ENCODE data around the gene HTRA3. TPM values are rescaled to one million over a fixed set of nuclear protein-coding genes. Genes with fewer than 3 reads are reported as not detected.

HTRA3 gene
- total RNA-seq, 2 experiments from 2014 or later: not detected

DNA sequence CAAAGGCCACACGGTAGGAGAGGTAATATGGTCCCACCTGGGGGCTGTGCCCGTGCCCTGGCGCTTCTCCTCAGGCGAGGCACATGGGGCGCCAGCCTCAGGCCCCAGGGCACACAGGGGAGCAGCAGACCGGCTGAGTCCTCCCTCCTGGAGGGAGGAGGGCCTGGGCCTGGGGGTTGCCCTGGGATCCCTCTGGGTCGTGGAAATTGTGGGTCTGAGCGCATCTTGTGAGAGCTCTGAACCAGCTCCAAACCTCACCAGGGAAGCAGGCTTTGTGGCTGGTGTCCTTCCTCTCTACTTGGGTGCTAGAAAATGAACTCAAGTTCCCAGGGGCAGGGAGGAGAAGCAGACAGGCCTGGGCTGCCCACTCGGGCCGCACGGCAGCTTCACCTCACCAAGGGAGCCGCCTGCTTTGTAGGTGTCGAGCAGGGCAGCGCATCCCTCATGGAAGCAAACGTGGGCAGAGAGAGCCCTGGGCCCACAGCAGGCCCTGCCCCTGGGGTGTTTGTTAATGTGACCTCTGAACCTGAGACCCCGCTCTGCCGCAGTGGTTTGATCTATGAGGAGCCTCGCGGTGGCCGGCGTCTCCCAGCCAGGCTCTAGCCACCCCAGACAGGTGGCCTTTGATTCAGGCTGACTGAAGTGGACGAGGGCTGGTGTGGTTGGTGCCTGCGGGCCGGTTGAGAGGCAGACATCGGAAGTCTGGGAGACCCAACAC is 10.8 kb downstream of the HTRA3 start:
- DNase-seq: no peak
- Histone ChIP-seq H3K36me3 (ENCODE audit: insufficient read depth, low read length) (no peaks in the 10 kb centered on the region), H3K27me3 (ENCODE audit: control insufficient read depth in 1 of 2, insufficient read depth in 2 of 2, low read length in 2 of 2) (no peaks in the 10 kb centered on the region), H3K9me3 (ENCODE audit: control insufficient read depth in 1 of 2, insufficient read depth in 1 of 2, low read length in 2 of 2) (no peaks in the 10 kb centered on the region), H3K4me3 (ENCODE audit: low read length) (no peak overlapping the region), H3K4me1 (ENCODE audit: insufficient read depth, low read length) (no peaks in the 10 kb centered on the region), H3K27ac (ENCODE audit: low read depth in 1 of 2, low read length in 2 of 2) (no peak overlapping the region)
- intact Hi-C loops (cut with DNase I, micrococcal nuclease): no loop called here
- no peaks in the 10 kb centered on the region for H3K27me3 Mint-ChIP-seq
- ChIA-PET CTCF (no interaction called here), POLR2A (no interaction called here)
- H3K9me3 Mint-ChIP-seq: no peaks in the 10 kb centered on the region
- no peak overlapping the region for H3K27ac Mint-ChIP-seq
- H3K4me3 Mint-ChIP-seq: no peak overlapping the region
- no peak for ATAC-seq (ENCODE audit: poor library complexity)
- H3K36me3 Mint-ChIP-seq (ENCODE audit: low read depth): no peaks in the 10 kb centered on the region
- H3K4me1 Mint-ChIP-seq (ENCODE audit: low read depth): no peaks in the 10 kb centered on the region
- TF ChIP-seq, protein P1, sequence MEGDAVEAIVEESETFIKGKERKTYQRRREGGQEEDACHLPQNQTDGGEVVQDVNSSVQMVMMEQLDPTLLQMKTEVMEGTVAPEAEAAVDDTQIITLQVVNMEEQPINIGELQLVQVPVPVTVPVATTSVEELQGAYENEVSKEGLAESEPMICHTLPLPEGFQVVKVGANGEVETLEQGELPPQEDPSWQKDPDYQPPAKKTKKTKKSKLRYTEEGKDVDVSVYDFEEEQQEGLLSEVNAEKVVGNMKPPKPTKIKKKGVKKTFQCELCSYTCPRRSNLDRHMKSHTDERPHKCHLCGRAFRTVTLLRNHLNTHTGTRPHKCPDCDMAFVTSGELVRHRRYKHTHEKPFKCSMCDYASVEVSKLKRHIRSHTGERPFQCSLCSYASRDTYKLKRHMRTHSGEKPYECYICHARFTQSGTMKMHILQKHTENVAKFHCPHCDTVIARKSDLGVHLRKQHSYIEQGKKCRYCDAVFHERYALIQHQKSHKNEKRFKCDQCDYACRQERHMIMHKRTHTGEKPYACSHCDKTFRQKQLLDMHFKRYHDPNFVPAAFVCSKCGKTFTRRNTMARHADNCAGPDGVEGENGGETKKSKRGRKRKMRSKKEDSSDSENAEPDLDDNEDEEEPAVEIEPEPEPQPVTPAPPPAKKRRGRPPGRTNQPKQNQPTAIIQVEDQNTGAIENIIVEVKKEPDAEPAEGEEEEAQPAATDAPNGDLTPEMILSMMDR (IDR thresholded peaks at IDR 0.05): no peak

DNA sequence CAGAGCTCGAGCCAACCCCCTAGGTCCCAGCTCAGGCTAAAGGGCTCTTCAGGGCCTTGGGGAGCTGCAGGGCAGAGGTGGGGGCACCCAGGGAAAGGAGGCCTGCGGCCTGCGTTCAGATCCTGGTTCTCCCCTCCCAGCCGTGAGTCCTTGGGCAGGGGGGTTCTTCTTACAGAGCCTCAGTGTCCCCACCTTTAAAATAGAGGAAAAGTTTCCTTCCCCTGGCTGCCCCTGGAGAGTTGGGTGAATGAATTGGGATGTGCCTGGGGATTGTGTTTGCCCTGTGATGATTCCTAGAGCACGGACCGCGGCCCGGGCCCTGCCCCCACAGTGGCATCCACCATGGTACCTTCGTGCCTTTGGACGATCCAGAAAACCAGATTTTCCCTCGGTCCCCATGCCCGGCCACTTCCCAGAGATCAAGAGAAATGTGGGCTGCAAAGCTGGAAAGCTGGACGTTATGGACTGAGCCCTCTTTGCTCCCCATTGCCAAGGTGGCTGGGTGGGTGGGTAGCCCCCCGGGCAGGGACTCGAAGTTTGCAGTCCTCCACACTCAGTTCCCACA is 11.4 kb downstream of the HTRA3 start:
- CTCF ChIA-PET: no interaction called here
- DNase-seq: no peak

DNA sequence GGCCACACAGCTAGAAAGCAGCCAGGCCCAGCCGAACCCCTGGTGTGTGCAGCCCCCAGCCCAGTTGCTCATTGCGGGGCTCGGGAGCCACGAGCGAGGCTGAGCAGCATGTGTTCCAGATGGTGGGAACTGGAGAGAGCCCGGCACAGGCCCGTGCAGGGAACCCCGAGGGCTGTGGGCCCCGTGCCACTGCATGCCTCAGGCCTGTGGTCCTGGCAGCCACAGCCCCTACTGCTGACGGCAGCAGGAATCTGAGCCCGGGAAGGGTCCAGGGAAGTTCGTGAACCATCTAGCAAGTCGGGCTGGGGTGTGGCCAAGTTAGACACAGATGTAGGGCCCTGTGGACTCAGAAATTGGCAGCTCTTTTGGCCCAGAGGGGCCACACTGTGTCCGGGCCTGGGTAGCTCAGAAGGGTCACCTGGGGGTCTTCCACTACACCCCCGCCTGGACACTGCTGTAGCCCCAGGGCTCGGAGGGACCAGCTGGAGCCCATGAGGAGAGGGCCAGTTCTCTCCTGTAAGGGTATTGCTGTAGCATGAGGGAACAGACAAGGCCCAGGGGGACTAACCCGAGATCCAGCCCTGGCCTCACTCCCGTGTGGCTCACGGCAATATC is 12.1 kb downstream of the HTRA3 start:
- Mint-ChIP-seq H3K36me3 (ENCODE audit: low read depth) (no peaks in the 10 kb centered on the region), H3K27me3 (no peaks in the 10 kb centered on the region), H3K27ac (no peak overlapping the region), H3K4me3 (no peak overlapping the region), H3K4me1 (ENCODE audit: low read depth) (no peaks in the 10 kb centered on the region), H3K9me3 (no peaks in the 10 kb centered on the region)
- intact Hi-C loops (cut with DNase I, micrococcal nuclease): no loop called here
- Histone ChIP-seq H3K4me3 (ENCODE audit: low read length) (no peak overlapping the region), H3K36me3 (ENCODE audit: insufficient read depth, low read length) (no peaks in the 10 kb centered on the region), H3K4me1 (ENCODE audit: insufficient read depth, low read length) (no peaks in the 10 kb centered on the region), H3K27me3 (ENCODE audit: control insufficient read depth in 1 of 2, insufficient read depth in 2 of 2, low read length in 2 of 2) (no peaks in the 10 kb centered on the region), H3K9me3 (ENCODE audit: control insufficient read depth in 1 of 2, insufficient read depth in 1 of 2, low read length in 2 of 2) (no peaks in the 10 kb centered on the region), H3K27ac (ENCODE audit: low read depth in 1 of 2, low read length in 2 of 2) (no peak overlapping the region)
- ATAC-seq (ENCODE audit: poor library complexity) (no peak), DNase-seq (no peak)
- POLR2A ChIA-PET: no interaction called here
- CTCF ChIA-PET: no interaction called here
- TF ChIP-seq, protein P1 (IDR thresholded peaks at IDR 0.05): no peak

More for the DNA sequence above, 11.4 kb downstream of the HTRA3 start:
- H3K4me1 ChIP-seq (ENCODE audit: insufficient read depth, low read length): no peaks in the 10 kb centered on the region
- no peaks in the 10 kb centered on the region for H3K36me3 ChIP-seq (ENCODE audit: insufficient read depth, low read length)
- Mint-ChIP-seq H3K27ac (no peak overlapping the region), H3K4me3 (no peak overlapping the region), H3K9me3 (no peaks in the 10 kb centered on the region), H3K36me3 (ENCODE audit: low read depth) (no peaks in the 10 kb centered on the region), H3K27me3 (no peaks in the 10 kb centered on the region), H3K4me1 (ENCODE audit: low read depth) (no peaks in the 10 kb centered on the region)
- H3K9me3 ChIP-seq (ENCODE audit: control insufficient read depth in 1 of 2, insufficient read depth in 1 of 2, low read length in 2 of 2): no peaks in the 10 kb centered on the region
- no peaks in the 10 kb centered on the region for H3K27me3 ChIP-seq (ENCODE audit: control insufficient read depth in 1 of 2, insufficient read depth in 2 of 2, low read length in 2 of 2)
- H3K4me3 ChIP-seq (ENCODE audit: low read length): no peak overlapping the region
- no peak for ATAC-seq (ENCODE audit: poor library complexity)
- intact Hi-C loops (cut with DNase I, micrococcal nuclease): no loop called here
- POLR2A ChIA-PET: no interaction called here
- no peak overlapping the region for H3K27ac ChIP-seq (ENCODE audit: low read depth in 1 of 2, low read length in 2 of 2)
- TF ChIP-seq, protein P1 (IDR thresholded peaks at IDR 0.05): no peak
